Measurements from ENCODE around the gene METAP1. TPM values are rescaled to one million over a fixed set of nuclear protein-coding genes. Genes with fewer than 3 reads are reported as not detected.

METAP1 gene
- 32.4 TPM for total RNA-seq

DNA sequence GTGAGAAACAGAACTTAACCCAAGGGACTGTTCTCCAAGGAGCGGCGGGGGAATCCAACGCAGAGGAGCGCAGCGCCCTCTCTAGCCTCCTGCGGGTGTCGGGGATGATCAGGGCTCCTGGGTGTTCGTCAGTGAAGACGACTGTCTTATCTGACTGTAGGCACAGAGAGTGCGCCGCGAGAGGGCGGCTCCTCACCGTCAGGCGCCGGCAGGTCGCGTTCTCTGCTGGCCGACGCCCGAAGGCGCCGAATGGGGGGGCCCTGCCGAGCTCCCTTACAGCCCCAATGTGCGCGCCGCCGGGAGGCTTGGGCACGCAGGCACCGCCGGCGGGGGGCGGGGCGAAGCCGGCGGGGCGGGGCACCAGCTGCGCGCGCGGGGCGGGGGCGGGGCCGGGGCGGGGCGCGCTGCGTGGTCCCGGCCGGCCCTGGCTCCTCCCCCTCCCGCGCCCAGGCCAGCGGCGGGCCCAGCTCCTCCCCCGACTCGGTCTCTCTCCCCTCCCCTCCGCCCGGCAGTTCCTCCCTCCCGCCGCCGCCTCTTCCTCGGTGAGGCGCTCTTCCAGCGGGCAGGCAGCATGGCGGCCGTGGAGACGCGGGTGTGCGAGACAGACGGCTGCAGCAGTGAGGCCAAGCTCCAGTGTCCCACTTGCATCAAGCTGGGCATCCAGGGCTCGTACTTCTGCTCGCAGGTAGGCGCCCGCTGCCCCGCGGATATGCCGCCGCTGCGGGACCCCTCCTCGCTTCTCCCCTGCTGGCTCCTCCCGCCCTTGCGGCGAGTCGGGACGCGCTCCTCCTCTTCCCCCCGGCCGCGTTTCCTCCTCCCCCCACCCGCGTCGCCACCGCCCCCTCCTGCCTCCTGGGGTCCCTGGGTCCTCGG lies at the start of gene METAP1:
Gene METAP1, plus strand, starts transcription at position 539 of the 873 bp plus-strand sequence. Its CDS starts 33 bp downstream, at position 572.
- Histone ChIP-seq H3K4me3 (peak within 1 kb of the TSS; percentile 92 to 99), H3K36me3 (no peaks in the 10 kb centered on the region), H3K27ac (peak within 1 kb of the TSS; percentile 93), H3K9me3 (no peaks in the 10 kb centered on the region), H3K27me3 (no peaks in the 10 kb centered on the region), H3K4me1 (peaks cover 30% of the 10 kb centered on the region)
- DNase-seq (ENCODE audit: extremely low spot score in 2 of 2), result peak in 1 of 2 donors; percentile 94
- TF ChIP-seq POLR2AphosphoS5 (IDR thresholded peaks at IDR 0.05; ENCODE audit: insufficient read depth in 1 of 2, low read depth in 1 of 2), result peak; percentile 51 to 85
- TF ChIP-seq POLR2A (IDR thresholded peaks at IDR 0.05), result peak in 1 of 2 donors; percentile 52
- TF ChIP-seq, protein P1, sequence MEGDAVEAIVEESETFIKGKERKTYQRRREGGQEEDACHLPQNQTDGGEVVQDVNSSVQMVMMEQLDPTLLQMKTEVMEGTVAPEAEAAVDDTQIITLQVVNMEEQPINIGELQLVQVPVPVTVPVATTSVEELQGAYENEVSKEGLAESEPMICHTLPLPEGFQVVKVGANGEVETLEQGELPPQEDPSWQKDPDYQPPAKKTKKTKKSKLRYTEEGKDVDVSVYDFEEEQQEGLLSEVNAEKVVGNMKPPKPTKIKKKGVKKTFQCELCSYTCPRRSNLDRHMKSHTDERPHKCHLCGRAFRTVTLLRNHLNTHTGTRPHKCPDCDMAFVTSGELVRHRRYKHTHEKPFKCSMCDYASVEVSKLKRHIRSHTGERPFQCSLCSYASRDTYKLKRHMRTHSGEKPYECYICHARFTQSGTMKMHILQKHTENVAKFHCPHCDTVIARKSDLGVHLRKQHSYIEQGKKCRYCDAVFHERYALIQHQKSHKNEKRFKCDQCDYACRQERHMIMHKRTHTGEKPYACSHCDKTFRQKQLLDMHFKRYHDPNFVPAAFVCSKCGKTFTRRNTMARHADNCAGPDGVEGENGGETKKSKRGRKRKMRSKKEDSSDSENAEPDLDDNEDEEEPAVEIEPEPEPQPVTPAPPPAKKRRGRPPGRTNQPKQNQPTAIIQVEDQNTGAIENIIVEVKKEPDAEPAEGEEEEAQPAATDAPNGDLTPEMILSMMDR (IDR thresholded peaks at IDR 0.05), result peak; percentile 32 to 68 (median 57)
- intact Hi-C loops (cut with DNase I), result loop anchor here (5.0 kb wide), 1 partner anchor 68 kb away; the partner anchor contains the start of gene EIF4E

DNA sequence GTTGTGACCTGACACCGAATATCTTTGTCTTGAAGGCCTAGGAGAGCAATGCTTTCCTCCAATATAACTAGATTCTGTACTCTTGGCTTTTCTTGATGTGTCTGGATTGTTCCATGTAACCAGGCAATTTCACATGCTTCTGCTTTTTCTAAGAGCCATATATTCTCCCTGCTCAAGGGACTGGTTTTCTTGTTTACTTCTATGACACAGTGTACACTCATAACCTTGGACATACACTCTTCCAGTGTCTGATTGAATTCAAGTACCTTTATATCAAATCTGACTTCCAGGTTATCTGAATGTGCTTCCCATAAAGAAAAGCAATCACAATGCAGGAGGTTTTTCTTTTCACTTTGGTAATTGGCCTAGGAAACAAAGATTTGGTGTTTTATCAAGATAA lies 49.2 kb upstream of the METAP1 start:
- Histone ChIP-seq H3K27ac (no peak overlapping the region), H3K4me1 (no peaks in the 10 kb centered on the region), H3K27me3 (no peaks in the 10 kb centered on the region), H3K4me3 (no peak overlapping the region), H3K9me3 (no peaks in the 10 kb centered on the region), H3K36me3 (no peaks in the 10 kb centered on the region)
- TF ChIP-seq POLR2AphosphoS5 (IDR thresholded peaks at IDR 0.05; ENCODE audit: insufficient read depth in 1 of 2, low read depth in 1 of 2), result no peak
- TF ChIP-seq, protein P1 (IDR thresholded peaks at IDR 0.05), result no peak
- no peak for TF ChIP-seq POLR2A (IDR thresholded peaks at IDR 0.05)
- no peak for DNase-seq (ENCODE audit: extremely low spot score in 2 of 2)
- intact Hi-C loops (cut with DNase I), result no loop called here

DNA sequence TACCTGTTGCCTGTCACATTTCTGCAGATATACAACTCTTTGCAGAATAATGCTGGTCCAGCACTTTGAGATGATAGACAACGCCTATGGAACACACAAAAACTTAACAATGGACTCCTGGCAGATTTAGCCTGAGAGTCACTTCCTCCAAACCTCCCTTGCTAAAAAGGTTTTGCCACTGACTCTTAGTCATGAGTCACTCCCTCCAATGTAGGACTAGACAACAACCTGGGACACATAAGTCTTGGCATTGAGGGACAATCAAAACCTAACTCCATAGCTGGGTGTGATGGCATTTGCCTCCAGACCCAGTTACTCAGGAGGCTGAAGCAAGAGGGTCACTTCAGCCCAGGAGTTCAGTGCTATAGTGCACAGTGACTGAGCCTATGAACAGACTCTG lies 44.6 kb upstream of the METAP1 start:
- no peaks in the 10 kb centered on the region for H3K36me3 ChIP-seq
- no peak for TF ChIP-seq POLR2AphosphoS5 (IDR thresholded peaks at IDR 0.05; ENCODE audit: insufficient read depth in 1 of 2, low read depth in 1 of 2)
- TF ChIP-seq POLR2A (IDR thresholded peaks at IDR 0.05), result no peak
- TF ChIP-seq, protein P1 (IDR thresholded peaks at IDR 0.05), result no peak
- no peaks in the 10 kb centered on the region for H3K27me3 ChIP-seq
- no peaks in the 10 kb centered on the region for H3K4me1 ChIP-seq
- DNase-seq (ENCODE audit: extremely low spot score in 2 of 2), result no peak
- H3K4me3 ChIP-seq, result no peak overlapping the region
- H3K9me3 ChIP-seq, result no peaks in the 10 kb centered on the region
- intact Hi-C loops (cut with DNase I), result no loop called here
- H3K27ac ChIP-seq, result no peak overlapping the region

DNA sequence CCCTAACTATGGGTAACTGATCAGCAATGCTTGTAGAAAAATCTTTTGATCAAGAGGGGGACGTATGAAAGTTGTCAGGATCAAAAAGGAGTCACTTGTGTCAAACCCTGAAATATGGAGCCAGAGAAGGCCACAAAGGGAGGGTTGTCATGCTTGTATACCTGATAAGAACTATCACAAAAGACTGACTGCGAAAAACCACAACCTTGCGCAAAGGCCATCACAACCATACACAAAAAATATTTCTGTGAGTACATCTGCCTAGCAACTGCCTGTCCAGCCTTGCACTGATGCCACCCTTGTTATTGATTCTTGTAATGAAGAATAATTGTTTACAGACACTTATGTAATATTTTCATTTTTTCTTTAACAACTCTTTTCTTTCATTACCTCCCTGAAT lies 43.8 kb upstream of the METAP1 start:
- no peaks in the 10 kb centered on the region for H3K36me3 ChIP-seq
- no peaks in the 10 kb centered on the region for H3K9me3 ChIP-seq
- DNase-seq (ENCODE audit: extremely low spot score in 2 of 2), result no peak
- no peak overlapping the region for H3K27ac ChIP-seq
- intact Hi-C loops (cut with DNase I), result no loop called here
- H3K27me3 ChIP-seq, result no peaks in the 10 kb centered on the region
- H3K4me1 ChIP-seq, result no peaks in the 10 kb centered on the region
- H3K4me3 ChIP-seq, result no peak overlapping the region
- TF ChIP-seq, protein P1 (IDR thresholded peaks at IDR 0.05), result no peak
- TF ChIP-seq POLR2AphosphoS5 (IDR thresholded peaks at IDR 0.05; ENCODE audit: insufficient read depth in 1 of 2, low read depth in 1 of 2) (no peak), POLR2A (IDR thresholded peaks at IDR 0.05) (no peak)

DNA sequence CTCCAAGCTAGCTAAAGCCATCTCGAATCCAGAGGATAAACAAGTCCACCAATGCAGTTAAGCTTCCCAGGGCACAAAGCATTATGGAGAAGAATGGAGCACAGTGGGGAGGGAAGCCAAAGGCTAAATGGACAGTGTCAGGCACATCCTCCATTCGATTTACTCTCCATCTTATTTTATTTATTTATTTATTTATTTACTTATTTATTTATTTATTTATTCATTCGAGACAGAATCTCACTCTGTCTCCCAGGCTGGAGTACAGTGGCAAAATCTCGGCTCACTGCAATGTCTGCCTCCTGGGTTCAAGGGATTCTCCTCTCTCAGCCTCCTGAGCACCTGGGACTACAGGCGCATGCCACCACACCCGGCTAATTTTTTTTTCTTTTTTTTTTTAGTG lies 40.3 kb upstream of the METAP1 start:
- Histone ChIP-seq H3K36me3 (no peaks in the 10 kb centered on the region), H3K27ac (no peak overlapping the region), H3K9me3 (no peaks in the 10 kb centered on the region), H3K4me3 (no peak overlapping the region), H3K4me1 (no peaks in the 10 kb centered on the region), H3K27me3 (no peaks in the 10 kb centered on the region)
- TF ChIP-seq, protein P1 (IDR thresholded peaks at IDR 0.05), result no peak
- TF ChIP-seq POLR2AphosphoS5 (IDR thresholded peaks at IDR 0.05; ENCODE audit: insufficient read depth in 1 of 2, low read depth in 1 of 2) (no peak), POLR2A (IDR thresholded peaks at IDR 0.05) (no peak)
- intact Hi-C loops (cut with DNase I), result no loop called here
- no peak for DNase-seq (ENCODE audit: extremely low spot score in 2 of 2)

Data from vagina (tissue), 2 donors.